Prostate gland (tissue), 2 donors: ENCODE results near the gene NAA30. TPM values are rescaled to one million over a fixed set of nuclear protein-coding genes. Genes with fewer than 3 reads are reported as not detected.
"Not testable (repeated sequence)": the region's sequence is repeated elsewhere in the genome, so short reads cannot be mapped to it uniquely, and the experiment has no call there.

Experiments used
- DNase-seq: peaks from one replicate; pipeline ENCODE4 v3.0.0-alpha.2; 2019; ENCODE audit warnings: low spot score
- H3K27ac ChIP-seq, 2 donors: fragments of 200-600 bp; sonication (generic); 2 replicates each; pipeline ENCODE4 v1.5.1; 2017 to 2019
- H3K27me3 ChIP-seq: fragments of 200-600 bp; sonication (generic); replicated peaks from 2 replicates; pipeline ENCODE4 v1.5.1; 2019; ENCODE audit not compliant: insufficient read depth
- H3K36me3 ChIP-seq, 2 donors: fragments of 200-600 bp; sonication (generic); 1 replicate in 1 of 2; 2 replicates in 1 of 2; pipeline versions ENCODE4 v1.5.1 to v1.8.1; 2017 to 2019
- H3K4me1 ChIP-seq: fragments of 200-600 bp; sonication (generic); replicated peaks from 2 replicates; pipeline ENCODE4 v1.5.1; 2019
- H3K4me3 ChIP-seq, 2 donors: fragments of 200-600 bp; sonication (generic); 2 replicates each; pipeline ENCODE4 v1.5.1; 2017 to 2019
- H3K9me3 ChIP-seq: fragments of 200-600 bp; sonication (generic); 2 replicates; pipeline ENCODE4 v1.5.1; 2017
- POLR2A ChIP-seq: fragments of 450-650 bp; IDR thresholded peaks from one replicate; pipeline ENCODE4 v1.6.1; 2016; ENCODE audit warnings: antibody characterized with exemption, mild to moderate bottlenecking
- POLR2AphosphoS5 ChIP-seq: sonication (generic); formaldehyde crosslinking; IDR thresholded peaks from one replicate; pipeline ENCODE4 v1.6.1; 2017; ENCODE audit warnings: antibody characterized with exemption
- WGBS: methylation state at CpG from one replicate; pipeline ENCODE4 v1.1.5; 2018; 5-methylcytosine and 5-hydroxymethylcytosine counted together
- intact Hi-C: fragments of 100-400 bp; cut with DNase I; formaldehyde crosslinking; loops from one replicate; pipeline ENCODE4 v1.14.2; 2022
- total RNA-seq, 2 donors: library from RNA; depleted of rRNA; stranded (reverse); fragments of >200 nt; gene quantifications; one replicate each; pipeline ENCODE4 v1.1.0, GENCODE V29; 2016
- TF ChIP-seq, protein P1 (sequence below), 4 experiments: fragments of 200-600 bp in 2 of 4; fragments of 450-650 bp in 2 of 4; sonication (generic) in 2 of 4; IDR thresholded peaks; 1 replicate in 3 of 4; 2 replicates in 1 of 4; pipeline ENCODE4 v1.5.1; 2016 to 2019; ENCODE audit warnings: antibody characterized with exemption in 4 of 4, mild to moderate bottlenecking in 2 of 4, moderate library complexity in 2 of 4

The NAA30 gene
- total RNA-seq, 2 donors from 2014 or later: 13.7 to 27.5 TPM

DNA sequence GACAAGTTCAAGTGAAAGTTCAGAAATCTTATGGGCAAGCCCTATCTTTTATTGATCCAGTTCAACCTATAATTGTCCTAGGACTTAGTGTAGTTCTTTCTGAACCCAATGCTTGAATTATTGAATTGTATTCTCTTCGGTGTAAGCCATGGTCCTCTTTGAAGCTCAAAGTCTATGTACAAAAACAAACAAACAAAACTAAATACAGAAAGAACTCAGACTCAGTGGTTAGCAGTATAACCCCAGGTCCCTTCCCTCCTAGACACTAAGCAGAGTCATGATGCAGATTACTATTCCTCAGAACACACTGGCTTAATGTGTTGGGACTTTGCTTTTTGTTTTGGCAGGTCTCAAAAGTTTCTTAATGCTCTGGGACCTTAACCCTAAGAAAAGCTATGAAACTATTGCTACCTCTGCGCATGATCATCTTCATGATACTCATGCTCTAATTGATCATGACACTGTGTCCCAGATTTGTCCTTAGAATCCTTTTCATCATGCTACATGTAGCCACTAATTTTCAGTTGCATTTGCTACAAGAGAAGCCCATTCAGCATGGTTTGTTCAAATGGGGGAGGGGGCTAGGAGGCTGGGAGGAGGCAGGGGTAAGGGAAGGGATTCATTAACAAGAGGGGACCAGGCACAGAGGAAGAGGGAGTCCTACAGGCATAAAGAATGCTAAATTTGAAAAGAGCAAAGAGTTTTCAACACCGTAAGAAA lies 35.1 kb upstream of the NAA30 start:
- Histone ChIP-seq H3K27me3 (no peaks in the 10 kb centered on the region), H3K36me3 (no peaks in the 10 kb centered on the region), H3K4me3 (no peak overlapping the region), H3K9me3 (no peaks in the 10 kb centered on the region), H3K27ac (no peak overlapping the region), H3K4me1 (no peaks in the 10 kb centered on the region)
- 76% methylated on average over 3 of the region's 3 CpGs for WGBS
- no peak for TF ChIP-seq POLR2AphosphoS5
- TF ChIP-seq, protein P1, sequence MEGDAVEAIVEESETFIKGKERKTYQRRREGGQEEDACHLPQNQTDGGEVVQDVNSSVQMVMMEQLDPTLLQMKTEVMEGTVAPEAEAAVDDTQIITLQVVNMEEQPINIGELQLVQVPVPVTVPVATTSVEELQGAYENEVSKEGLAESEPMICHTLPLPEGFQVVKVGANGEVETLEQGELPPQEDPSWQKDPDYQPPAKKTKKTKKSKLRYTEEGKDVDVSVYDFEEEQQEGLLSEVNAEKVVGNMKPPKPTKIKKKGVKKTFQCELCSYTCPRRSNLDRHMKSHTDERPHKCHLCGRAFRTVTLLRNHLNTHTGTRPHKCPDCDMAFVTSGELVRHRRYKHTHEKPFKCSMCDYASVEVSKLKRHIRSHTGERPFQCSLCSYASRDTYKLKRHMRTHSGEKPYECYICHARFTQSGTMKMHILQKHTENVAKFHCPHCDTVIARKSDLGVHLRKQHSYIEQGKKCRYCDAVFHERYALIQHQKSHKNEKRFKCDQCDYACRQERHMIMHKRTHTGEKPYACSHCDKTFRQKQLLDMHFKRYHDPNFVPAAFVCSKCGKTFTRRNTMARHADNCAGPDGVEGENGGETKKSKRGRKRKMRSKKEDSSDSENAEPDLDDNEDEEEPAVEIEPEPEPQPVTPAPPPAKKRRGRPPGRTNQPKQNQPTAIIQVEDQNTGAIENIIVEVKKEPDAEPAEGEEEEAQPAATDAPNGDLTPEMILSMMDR (IDR thresholded peaks at IDR 0.05): no peak
- no peak for TF ChIP-seq POLR2A
- DNase-seq: no peak
- intact Hi-C loops: no loop called here

DNA sequence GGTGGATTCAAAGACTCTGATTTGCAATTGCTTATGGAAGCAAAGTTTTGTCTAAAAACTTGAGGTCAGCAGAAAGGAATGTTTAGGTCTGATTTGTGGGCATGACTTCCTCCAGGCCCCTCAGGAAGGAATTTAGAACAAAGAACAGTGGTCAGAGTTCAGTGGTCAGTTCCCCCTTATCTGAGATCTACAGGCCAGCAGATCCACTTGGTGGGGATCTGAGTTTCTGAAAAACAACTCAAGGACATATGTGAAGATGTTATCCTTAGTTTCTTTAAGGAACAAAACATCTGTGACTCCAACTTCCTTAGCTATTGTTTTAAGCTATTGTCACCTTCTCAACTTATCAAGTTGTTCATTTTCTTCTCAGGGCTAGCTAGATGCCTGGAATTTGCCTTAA lies 28.0 kb upstream of the NAA30 start:
- DNase-seq: no peak
- no peaks in the 10 kb centered on the region for H3K36me3 ChIP-seq
- H3K27ac ChIP-seq: no peak overlapping the region
- no peaks in the 10 kb centered on the region for H3K4me1 ChIP-seq
- H3K4me3 ChIP-seq: no peak overlapping the region
- intact Hi-C loops: no loop called here
- no peaks in the 10 kb centered on the region for H3K27me3 ChIP-seq
- H3K9me3 ChIP-seq: no peaks in the 10 kb centered on the region
- TF ChIP-seq POLR2AphosphoS5 (no peak), POLR2A (no peak)
- TF ChIP-seq, protein P1 (IDR thresholded peaks at IDR 0.05): no peak

DNA sequence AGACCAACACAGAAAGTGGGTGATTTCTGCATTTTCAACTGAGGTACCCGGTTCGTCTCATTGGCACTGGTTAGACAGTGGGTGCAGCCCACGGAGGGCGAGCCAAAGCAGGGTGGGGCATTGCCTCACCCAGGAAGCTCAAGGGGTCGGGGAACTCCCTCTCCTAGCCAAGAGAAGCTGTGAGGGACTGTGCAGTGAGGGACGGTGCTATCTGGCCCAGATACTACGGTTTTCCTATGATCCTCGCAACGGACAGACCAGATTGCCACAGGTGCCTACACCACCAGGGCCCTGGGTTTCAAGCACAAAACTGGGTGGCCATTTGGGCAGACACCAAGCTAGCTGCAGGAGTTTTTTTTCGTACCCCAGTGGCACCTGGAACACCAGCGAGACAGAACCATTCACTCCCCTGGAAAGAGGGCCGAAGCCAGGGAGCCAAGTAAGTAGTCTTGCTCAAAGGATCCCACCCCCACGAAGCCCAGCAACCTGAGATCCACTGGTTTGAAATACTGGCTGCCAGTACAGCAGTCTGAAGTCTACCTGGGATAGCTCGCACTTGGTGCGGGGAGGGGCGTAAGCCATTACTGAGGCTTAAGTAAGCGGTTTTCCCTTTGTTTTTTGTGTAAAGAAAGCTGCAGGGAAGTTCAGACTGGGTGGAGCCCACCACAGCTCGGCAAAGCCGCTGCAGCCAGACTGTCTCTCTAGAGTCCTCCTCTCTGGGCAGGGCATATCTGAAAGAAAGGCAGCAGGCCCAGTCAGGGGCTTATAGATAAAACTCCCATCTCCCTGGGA lies 25.5 kb upstream of the NAA30 start:
- Histone ChIP-seq H3K4me1 (no peaks in the 10 kb centered on the region), H3K9me3 (no peaks in the 10 kb centered on the region), H3K27me3 (no peaks in the 10 kb centered on the region), H3K36me3 (no peaks in the 10 kb centered on the region), H3K27ac (no peak overlapping the region), H3K4me3 (no peak overlapping the region)
- WGBS: 76% methylated on average over 19 of the region's 19 CpGs
- TF ChIP-seq, protein P1 (IDR thresholded peaks at IDR 0.05): no peak
- TF ChIP-seq POLR2AphosphoS5: no peak
- TF ChIP-seq POLR2A: no peak
- DNase-seq: no peak
- intact Hi-C loops: no loop called here

DNA sequence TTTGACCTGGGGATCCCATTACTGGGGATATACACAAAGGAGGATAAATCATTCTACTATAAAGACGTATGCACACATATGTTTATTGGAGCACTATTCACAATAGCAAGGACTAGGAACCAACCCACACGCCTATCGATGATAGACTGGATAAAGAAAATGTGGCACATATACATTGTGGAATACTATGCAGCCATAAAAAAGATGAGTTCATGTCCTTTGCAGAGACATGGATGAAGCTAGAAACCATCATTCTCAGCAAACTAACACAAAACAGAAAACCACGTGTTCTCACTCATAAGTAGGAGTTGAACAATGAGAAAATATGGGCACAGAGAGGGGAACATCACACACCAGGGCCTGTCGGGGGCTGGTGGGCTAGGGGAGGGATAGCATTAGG lies 20.2 kb upstream of the NAA30 start:
- WGBS: 96% methylated on average over 5 of the region's 5 CpGs
- H3K27me3 ChIP-seq, H3K36me3 ChIP-seq, intact Hi-C loops, DNase-seq, H3K4me3 ChIP-seq, H3K9me3 ChIP-seq, H3K27ac ChIP-seq, H3K4me1 ChIP-seq: not testable (repeated sequence)

DNA sequence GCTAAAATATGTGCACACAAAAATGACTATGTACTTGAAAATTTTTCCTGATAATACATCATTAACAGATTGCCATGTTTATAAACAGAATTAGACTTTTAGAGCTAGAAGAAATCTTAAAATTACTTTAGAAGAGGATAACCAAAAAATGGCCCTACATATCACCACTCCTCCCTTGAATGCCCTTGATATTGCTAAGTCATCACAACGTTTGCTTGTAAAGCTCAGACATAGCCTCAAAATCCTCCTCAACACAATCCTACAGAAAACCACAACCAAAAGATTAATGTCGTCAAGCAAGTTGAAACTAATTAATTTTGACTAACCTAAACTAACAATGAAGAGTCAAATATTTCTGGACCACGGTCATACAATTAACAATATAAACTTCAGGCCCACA lies 19.4 kb upstream of the NAA30 start:
- Histone ChIP-seq H3K9me3 (no peaks in the 10 kb centered on the region), H3K27ac (no peak overlapping the region), H3K4me1 (no peaks in the 10 kb centered on the region), H3K36me3 (no peaks in the 10 kb centered on the region), H3K4me3 (no peak overlapping the region), H3K27me3 (no peaks in the 10 kb centered on the region)
- no peak for TF ChIP-seq POLR2AphosphoS5
- TF ChIP-seq POLR2A: no peak
- TF ChIP-seq, protein P1 (IDR thresholded peaks at IDR 0.05): no peak
- 43% methylated on average over 3 of the region's 3 CpGs for WGBS
- DNase-seq: no peak
- intact Hi-C loops: no loop called here
